Common myeloid progenitor, CD34-positive (primary cell): ENCODE data around the gene SLC25A39.

ENCODE experiments used
- CTCF ChIA-PET: fragments of 350-600 bp; sonication (Branson Sonifier 250); formaldehyde crosslinking; loops from one replicate; lab custom pipeline; 2021; ENCODE audit warnings: antibody characterized with exemption; lab: Charles Lee
- POLR2A ChIA-PET: fragments of 350-600 bp; sonication (Branson Sonifier 250); formaldehyde crosslinking; loops from one replicate; lab custom pipeline; 2021; ENCODE audit warnings: antibody characterized with exemption; lab: Charles Lee
- DNase-seq, 3 donors: peaks; one replicate each; pipeline versions ENCODE4 v3.0.0 to v3.0.0-alpha.2; 2013
- H3K27ac ChIP-seq, 2 experiments: 1 replicate in 1 of 2; 2 replicates in 1 of 2; pipeline ENCODE4 v1.7.0; 2013; ENCODE audit warnings: inconsistent platforms in 2 of 2, low read length in 2 of 2, mild to moderate bottlenecking in 2 of 2, low read depth in 1 of 2, moderate library complexity in 1 of 2; ENCODE audit not compliant: severe bottlenecking in 2 of 2, insufficient read depth in 1 of 2, poor library complexity in 1 of 2
- H3K27me3 ChIP-seq, 5 experiments: replicated peaks in 2 of 5; 1 replicate in 3 of 5; 2 replicates in 2 of 5; pipeline versions ENCODE4 v1.6.1 to v1.7.0; 2013; ENCODE audit warnings: low read length in 4 of 5, mild to moderate bottlenecking in 2 of 5, moderate library complexity in 2 of 5, inconsistent platforms in 1 of 5; ENCODE audit not compliant: insufficient read depth in 5 of 5, control insufficient read depth in 4 of 5
- H3K36me3 ChIP-seq, 4 experiments: 1 replicate in 2 of 4; 2 replicates in 2 of 4; pipeline versions ENCODE4 v1.6.1 to v1.7.0; 2013; ENCODE audit warnings: low read length in 3 of 4, control low read depth in 1 of 4, mild to moderate bottlenecking in 1 of 4; ENCODE audit not compliant: control insufficient read depth in 4 of 4, insufficient read depth in 4 of 4
- H3K4me1 ChIP-seq, 4 experiments: 1 replicate in 3 of 4; 2 replicates in 1 of 4; pipeline versions ENCODE4 v1.6.1 to v1.7.1; 2013; ENCODE audit warnings: low read length in 3 of 4, mild to moderate bottlenecking in 3 of 4, control low read depth in 1 of 4, inconsistent platforms in 1 of 4, moderate library complexity in 1 of 4; ENCODE audit not compliant: control insufficient read depth in 4 of 4, insufficient read depth in 4 of 4; ENCODE audit errors: control extremely low read depth in 1 of 4
- H3K4me3 ChIP-seq, 7 experiments: 1 replicate in 4 of 7; 2 replicates in 3 of 7; pipeline versions ENCODE4 v1.5.1 to v1.7.0; 2013; ENCODE audit warnings: mild to moderate bottlenecking in 7 of 7, low read length in 6 of 7, moderate library complexity in 6 of 7, inconsistent platforms in 2 of 7, low read depth in 2 of 7, control low read depth in 1 of 7; ENCODE audit not compliant: insufficient read depth in 4 of 7, control insufficient read depth in 1 of 7; ENCODE audit errors: extremely low read depth in 1 of 7
- H3K9me3 ChIP-seq, 5 experiments: 1 replicate in 4 of 5; 2 replicates in 1 of 5; pipeline versions ENCODE4 v1.6.1 to v1.7.1; 2013; ENCODE audit warnings: low read length in 4 of 5, mild to moderate bottlenecking in 2 of 5, inconsistent platforms in 1 of 5, low read depth in 1 of 5, moderate library complexity in 1 of 5; ENCODE audit not compliant: control insufficient read depth in 4 of 5, insufficient read depth in 2 of 5; ENCODE audit errors: control extremely low read depth in 1 of 5
- WGBS: methylation state at CpG from one replicate; pipeline ENCODE4 v1.1.5; 2013; ENCODE audit not compliant: insufficient coverage; 5-methylcytosine and 5-hydroxymethylcytosine counted together

The SLC25A39 gene

DNA sequence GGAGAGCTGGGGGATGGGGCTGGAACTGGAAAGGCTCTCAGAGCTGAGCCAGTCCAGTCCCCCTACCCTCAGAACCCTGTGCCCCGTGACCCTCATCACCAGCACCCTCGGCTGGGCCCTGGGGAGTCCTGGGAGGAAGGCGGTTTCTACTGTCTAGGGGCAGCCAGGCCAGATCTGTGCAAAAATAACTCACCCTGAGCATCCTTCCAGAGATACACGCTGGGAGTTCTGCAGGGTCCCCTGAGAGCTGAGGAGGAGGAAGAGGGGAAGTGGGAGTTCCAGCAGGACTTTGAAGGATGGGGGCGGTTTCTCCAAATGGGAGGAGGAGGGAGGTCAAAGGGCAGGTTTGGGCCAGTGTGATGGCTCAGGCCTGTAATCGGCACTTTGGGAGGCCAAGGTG is 51.7 kb downstream of the SLC25A39 start:
- Histone ChIP-seq H3K27me3 (no peaks in the 10 kb centered on the region), H3K36me3 (no peaks in the 10 kb centered on the region), H3K4me3 (no peak overlapping the region), H3K4me1 (peaks cover 0 to 3% (median 0%) of the 10 kb centered on the region in 4 experiments), H3K9me3 (no peaks in the 10 kb centered on the region), H3K27ac (no peak overlapping the region)
- no peak for DNase-seq
- CTCF ChIA-PET = interaction anchor here (0.6 to 1.5 kb wide), 7 partner anchors 14 to 1690 kb away, joined by 3 to 4 read pairs (median 4); no protein-coding TSS in a partner anchor
- WGBS = 91% methylated on average over 5 of the region's 6 CpGs
- POLR2A ChIA-PET = interaction anchor here (0.6 to 1.2 kb wide), 2 partner anchors 14 to 31 kb away, joined by 3 to 4 read pairs; no protein-coding TSS in a partner anchor

DNA sequence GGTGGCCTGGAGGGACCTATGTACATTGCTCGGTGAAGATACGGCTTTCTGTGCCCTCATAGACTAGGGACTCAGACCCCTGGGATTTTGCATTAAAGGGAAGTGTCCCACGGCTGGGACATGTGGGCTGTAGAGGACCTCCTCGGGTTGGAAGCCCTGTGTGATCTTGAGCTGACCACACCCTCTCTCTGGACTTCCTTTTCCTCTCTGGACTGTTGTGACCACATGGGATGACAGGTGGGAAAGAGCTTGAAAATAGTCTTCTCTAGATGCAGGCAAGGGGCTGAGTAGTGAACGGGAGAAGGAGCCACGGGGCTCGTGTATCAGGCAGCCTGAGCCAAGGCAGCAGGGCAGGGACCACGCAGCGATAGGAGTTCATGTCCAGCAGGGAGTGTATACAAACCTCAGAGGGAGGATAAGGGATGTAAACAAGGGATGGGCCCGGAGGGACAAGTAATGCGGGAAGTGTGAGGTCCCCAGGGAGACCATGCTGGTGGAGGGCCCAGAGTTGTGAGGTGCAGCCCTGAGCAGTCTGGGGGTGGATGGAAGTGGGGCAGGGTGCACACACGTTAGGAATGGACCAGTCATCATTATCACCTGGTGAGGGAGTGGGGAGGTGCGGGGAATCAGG is 52.2 kb downstream of the SLC25A39 start:
- WGBS = 96% methylated on average over 12 of the region's 13 CpGs
- DNase-seq = no peak
- Histone ChIP-seq H3K27me3 (no peaks in the 10 kb centered on the region), H3K4me3 (no peak overlapping the region), H3K9me3 (no peaks in the 10 kb centered on the region), H3K36me3 (no peaks in the 10 kb centered on the region), H3K4me1 (peaks cover 0 to 3% (median 0%) of the 10 kb centered on the region in 4 experiments), H3K27ac (no peak overlapping the region)
- ChIA-PET POLR2A (no interaction called here), CTCF (interaction anchor here (0.5 to 1.5 kb wide), 6 partner anchors 15 to 68 kb away, joined by 3 to 4 read pairs (median 4); no protein-coding TSS in a partner anchor)
